A673 (cell line): Measurements from ENCODE around the gene RRP8. TPM values are rescaled to one million over a fixed set of nuclear protein-coding genes. Genes with fewer than 3 reads are reported as not detected.

Experiments used
- BruUV-seq: library from RNA; stranded (reverse); fragments of 400-500 nt; replicated peaks from 2 replicates; lab custom pipeline; 2021; lab: Mats Ljungman, UMichigan
- CTCF ChIA-PET: fragments of 300-600 bp; sonication (Branson Sonifier 250); formaldehyde crosslinking; loops from one replicate; lab custom pipeline; 2022; ENCODE audit warnings: antibody characterized with exemption; lab: Charles Lee
- POLR2A ChIA-PET: fragments of 300-600 bp; sonication (Branson Sonifier 250); formaldehyde crosslinking; loops from one replicate; lab custom pipeline; 2022; ENCODE audit warnings: antibody characterized with exemption; ENCODE audit not compliant: low non-redundant PET; lab: Charles Lee
- DNase-seq: peaks from one replicate; pipeline ENCODE4 v3.0.0-alpha.2; 2015; ENCODE audit warnings: low spot score
- H3K27ac ChIP-seq: fragments of 200-600 bp; sonication (generic); 2 replicates; pipeline ENCODE4 v1.5.1; 2016; ENCODE audit warnings: mixed run types, low read depth, mild to moderate bottlenecking, mixed read lengths, antibody characterized with exemption, low read length; ENCODE audit not compliant: poor library complexity, severe bottlenecking
- H3K27me3 ChIP-seq: fragments of 200-600 bp; sonication (generic); replicated peaks from 2 replicates; pipeline ENCODE4 v1.6.1; 2017; ENCODE audit warnings: mixed run types, low read depth, mild to moderate bottlenecking, mixed read lengths, antibody characterized with exemption, low read length; ENCODE audit not compliant: insufficient read depth, poor library complexity
- H3K36me3 ChIP-seq: fragments of 200-600 bp; sonication (generic); 2 replicates; pipeline ENCODE4 v1.6.1; 2016; ENCODE audit warnings: mixed run types, mild to moderate bottlenecking, mixed read lengths, antibody characterized with exemption, low read length; ENCODE audit not compliant: insufficient read depth, poor library complexity, severe bottlenecking
- H3K4me1 ChIP-seq: fragments of 200-600 bp; sonication (generic); 2 replicates; pipeline ENCODE4 v1.6.1; 2017; ENCODE audit warnings: mixed run types, mild to moderate bottlenecking, mixed read lengths, antibody characterized with exemption, low read length; ENCODE audit not compliant: insufficient read depth, poor library complexity, severe bottlenecking
- H3K4me3 ChIP-seq: fragments of 200-600 bp; sonication (generic); 2 replicates; pipeline ENCODE4 v1.5.1; 2016; ENCODE audit warnings: low read depth, mixed run types, mild to moderate bottlenecking, mixed read lengths, low read length; ENCODE audit not compliant: poor library complexity, severe bottlenecking
- H3K9me3 ChIP-seq: fragments of 200-600 bp; sonication (generic); 2 replicates; pipeline ENCODE4 v1.6.1; 2016; ENCODE audit warnings: mixed run types, low read depth, mild to moderate bottlenecking, mixed read lengths, antibody characterized with exemption, low read length; ENCODE audit not compliant: poor library complexity, severe bottlenecking
- CTCF ChIP-seq: fragments of 300-800, 200-600 bp; sonication (generic); conservative IDR thresholded peaks from 2 replicates; pipeline ENCODE4 v1.5.1; 2017; ENCODE audit warnings: low read depth, mild to moderate bottlenecking, antibody characterized with exemption, low read length, moderate library complexity, mixed read lengths
- EZH2 ChIP-seq: fragments of 200-600 bp; sonication (generic); IDR thresholded peaks from 2 replicates; pipeline ENCODE4 v1.6.1; 2017; ENCODE audit warnings: borderline replicate concordance, low read depth, mild to moderate bottlenecking, mixed read lengths, antibody characterized with exemption, low read length; ENCODE audit not compliant: poor library complexity, severe bottlenecking
- intact Hi-C: fragments of 100-400 bp; cut with micrococcal nuclease; formaldehyde crosslinking; loops from one replicate; pipeline ENCODE4 v1.10.0; 2022; ENCODE audit not compliant: unreplicated experiment
- total RNA-seq: library from RNA; stranded (reverse); gene quantifications from 2 replicates; pipeline ENCODE4 v1.2.3, GENCODE V29; 2021

RRP8 gene
- total RNA-seq, 1 experiment from 2014 or later = 21.6 TPM

GRCh38 chr11:6636480-6636879, 33.1 kb upstream of the RRP8 start:
- TF ChIP-seq EZH2 = no peak
- Histone ChIP-seq H3K36me3 (no peaks in the 10 kb centered on the region), H3K4me1 (no peaks in the 10 kb centered on the region), H3K27me3 (no peaks in the 10 kb centered on the region), H3K27ac (no peak overlapping the region), H3K4me3 (no peak overlapping the region), H3K9me3 (no peaks in the 10 kb centered on the region)
- BruUV-seq = no TSS peak
- intact Hi-C loops = no loop called here
- ChIA-PET CTCF (no interaction called here), POLR2A (no interaction called here)
- no peak for DNase-seq

- Histone ChIP-seq H3K4me1 (no peaks in the 10 kb centered on the region), H3K27ac (no peak overlapping the region), H3K27me3 (no peaks in the 10 kb centered on the region), H3K36me3 (no peaks in the 10 kb centered on the region), H3K9me3 (no peaks in the 10 kb centered on the region), H3K4me3 (no peak overlapping the region)
- TF ChIP-seq CTCF (no peak), EZH2 (no peak)
- ChIA-PET CTCF (no interaction called here), POLR2A (no interaction called here)
- intact Hi-C loops = no loop called here
- DNase-seq = no peak
- BruUV-seq = no TSS peak
Measured at GRCh38 chr11:6635082-6635932, 31.9 kb upstream of the RRP8 start.

- ChIA-PET CTCF (no interaction called here), POLR2A (no interaction called here)
- intact Hi-C loops = no loop called here
- Histone ChIP-seq H3K27me3 (no peaks in the 10 kb centered on the region), H3K4me1 (no peaks in the 10 kb centered on the region), H3K9me3 (no peaks in the 10 kb centered on the region), H3K27ac (no peak overlapping the region), H3K4me3 (no peak overlapping the region), H3K36me3 (no peaks in the 10 kb centered on the region)
- DNase-seq = no peak
- no TSS peak for BruUV-seq
- TF ChIP-seq EZH2 (no peak), CTCF (no peak)
Measured at GRCh38 chr11:6634534-6634933, 31.1 kb upstream of the RRP8 start.
